ENCODE data around the gene CPEB3. TPM values are rescaled to one million over a fixed set of nuclear protein-coding genes. Genes with fewer than 3 reads are reported as not detected.
A peak's percentile ranks its signal among the peaks of the same experiment; 100 is the strongest.

Gene CPEB3
- total and polyA plus RNA-seq, 9 of the 15 experiments (the other 6 are each of a cell fraction or from before 2014, with no cell fraction given) = 0.15 to 1.2 (median 0.51) TPM

DNA sequence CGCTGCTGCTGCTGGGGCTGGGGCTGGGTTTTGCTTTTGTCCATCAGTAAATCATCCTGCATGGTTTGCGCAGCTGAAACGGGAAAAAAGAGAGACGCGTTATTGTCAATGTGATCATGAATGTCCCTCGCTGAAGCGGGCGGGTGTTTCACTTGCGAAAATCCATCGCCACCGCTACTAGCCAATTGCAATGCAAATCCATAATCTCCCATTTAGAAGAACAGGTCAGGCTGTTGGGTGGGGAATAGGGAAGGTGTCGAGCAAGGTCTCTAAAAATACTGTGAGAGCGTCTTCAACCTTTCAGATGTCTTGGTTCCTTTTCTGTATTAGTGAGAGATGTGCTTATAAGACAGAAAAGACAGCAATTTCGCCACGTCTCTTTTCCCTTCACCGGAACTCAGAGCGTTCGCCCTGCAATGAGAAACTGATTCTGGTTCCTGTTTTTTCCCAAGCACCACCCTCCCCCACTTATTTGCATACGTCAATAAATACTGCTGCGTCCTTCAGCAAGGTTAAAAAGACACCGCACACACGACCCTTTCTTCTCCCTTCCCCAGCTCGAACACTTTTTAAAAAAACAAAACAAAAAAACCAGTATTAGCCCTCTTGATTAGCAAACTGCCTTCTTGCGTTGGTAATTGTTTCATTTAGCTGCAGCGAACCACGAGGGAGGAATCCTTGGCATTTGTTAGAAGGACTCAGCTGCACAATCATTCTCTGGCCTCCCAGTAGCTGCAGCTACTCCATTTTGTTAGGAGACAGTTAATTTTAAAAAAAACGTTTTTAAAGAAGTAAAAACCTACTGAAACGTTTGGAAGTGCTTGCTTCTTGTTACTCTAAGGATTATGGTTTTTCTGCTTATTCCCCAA lies 50.4 kb downstream of the CPEB3 start (continued):
- no peak for TF ChIP-seq POLR2AphosphoS5 (IDR thresholded peaks at IDR 0.05; ENCODE audit: control insufficient read depth, insufficient read depth, low read depth, low read length)
- TF ChIP-seq CBFB (CRISPR knock-in tag; IDR thresholded peaks at IDR 0.05) = no peak
- 0 out of 2 replicates have a peak, but pooled peaks have one; percentile 45 for TF ChIP-seq RNF2 (IDR thresholded peaks at IDR 0.05)
- TF ChIP-seq MEF2A (IDR thresholded peaks at IDR 0.05; ENCODE audit: control insufficient read depth, low read depth, low read length) = no peak
- TF ChIP-seq ZNF217 (CRISPR knock-in tag; IDR thresholded peaks at IDR 0.05) = no peak
- TF ChIP-seq, protein P1, sequence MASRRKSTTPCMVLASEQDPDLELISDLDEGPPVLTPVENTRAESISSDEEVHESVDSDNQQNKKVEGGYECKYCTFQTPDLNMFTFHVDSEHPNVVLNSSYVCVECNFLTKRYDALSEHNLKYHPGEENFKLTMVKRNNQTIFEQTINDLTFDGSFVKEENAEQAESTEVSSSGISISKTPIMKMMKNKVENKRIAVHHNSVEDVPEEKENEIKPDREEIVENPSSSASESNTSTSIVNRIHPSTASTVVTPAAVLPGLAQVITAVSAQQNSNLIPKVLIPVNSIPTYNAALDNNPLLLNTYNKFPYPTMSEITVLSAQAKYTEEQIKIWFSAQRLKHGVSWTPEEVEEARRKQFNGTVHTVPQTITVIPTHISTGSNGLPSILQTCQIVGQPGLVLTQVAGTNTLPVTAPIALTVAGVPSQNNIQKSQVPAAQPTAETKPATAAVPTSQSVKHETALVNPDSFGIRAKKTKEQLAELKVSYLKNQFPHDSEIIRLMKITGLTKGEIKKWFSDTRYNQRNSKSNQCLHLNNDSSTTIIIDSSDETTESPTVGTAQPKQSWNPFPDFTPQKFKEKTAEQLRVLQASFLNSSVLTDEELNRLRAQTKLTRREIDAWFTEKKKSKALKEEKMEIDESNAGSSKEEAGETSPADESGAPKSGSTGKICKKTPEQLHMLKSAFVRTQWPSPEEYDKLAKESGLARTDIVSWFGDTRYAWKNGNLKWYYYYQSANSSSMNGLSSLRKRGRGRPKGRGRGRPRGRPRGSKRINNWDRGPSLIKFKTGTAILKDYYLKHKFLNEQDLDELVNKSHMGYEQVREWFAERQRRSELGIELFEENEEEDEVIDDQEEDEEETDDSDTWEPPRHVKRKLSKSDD (conservative IDR thresholded peaks at IDR 0.05; ENCODE audit: low read length) = no peak
- peak; percentile 44 for TF ChIP-seq KDM5B (IDR thresholded peaks at IDR 0.05; ENCODE audit: insufficient replicate concordance, low read depth, low read length)
- TF ChIP-seq, protein P2, sequence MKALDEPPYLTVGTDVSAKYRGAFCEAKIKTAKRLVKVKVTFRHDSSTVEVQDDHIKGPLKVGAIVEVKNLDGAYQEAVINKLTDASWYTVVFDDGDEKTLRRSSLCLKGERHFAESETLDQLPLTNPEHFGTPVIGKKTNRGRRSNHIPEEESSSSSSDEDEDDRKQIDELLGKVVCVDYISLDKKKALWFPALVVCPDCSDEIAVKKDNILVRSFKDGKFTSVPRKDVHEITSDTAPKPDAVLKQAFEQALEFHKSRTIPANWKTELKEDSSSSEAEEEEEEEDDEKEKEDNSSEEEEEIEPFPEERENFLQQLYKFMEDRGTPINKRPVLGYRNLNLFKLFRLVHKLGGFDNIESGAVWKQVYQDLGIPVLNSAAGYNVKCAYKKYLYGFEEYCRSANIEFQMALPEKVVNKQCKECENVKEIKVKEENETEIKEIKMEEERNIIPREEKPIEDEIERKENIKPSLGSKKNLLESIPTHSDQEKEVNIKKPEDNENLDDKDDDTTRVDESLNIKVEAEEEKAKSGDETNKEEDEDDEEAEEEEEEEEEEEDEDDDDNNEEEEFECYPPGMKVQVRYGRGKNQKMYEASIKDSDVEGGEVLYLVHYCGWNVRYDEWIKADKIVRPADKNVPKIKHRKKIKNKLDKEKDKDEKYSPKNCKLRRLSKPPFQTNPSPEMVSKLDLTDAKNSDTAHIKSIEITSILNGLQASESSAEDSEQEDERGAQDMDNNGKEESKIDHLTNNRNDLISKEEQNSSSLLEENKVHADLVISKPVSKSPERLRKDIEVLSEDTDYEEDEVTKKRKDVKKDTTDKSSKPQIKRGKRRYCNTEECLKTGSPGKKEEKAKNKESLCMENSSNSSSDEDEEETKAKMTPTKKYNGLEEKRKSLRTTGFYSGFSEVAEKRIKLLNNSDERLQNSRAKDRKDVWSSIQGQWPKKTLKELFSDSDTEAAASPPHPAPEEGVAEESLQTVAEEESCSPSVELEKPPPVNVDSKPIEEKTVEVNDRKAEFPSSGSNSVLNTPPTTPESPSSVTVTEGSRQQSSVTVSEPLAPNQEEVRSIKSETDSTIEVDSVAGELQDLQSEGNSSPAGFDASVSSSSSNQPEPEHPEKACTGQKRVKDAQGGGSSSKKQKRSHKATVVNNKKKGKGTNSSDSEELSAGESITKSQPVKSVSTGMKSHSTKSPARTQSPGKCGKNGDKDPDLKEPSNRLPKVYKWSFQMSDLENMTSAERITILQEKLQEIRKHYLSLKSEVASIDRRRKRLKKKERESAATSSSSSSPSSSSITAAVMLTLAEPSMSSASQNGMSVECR (CRISPR knock-in tag; IDR thresholded peaks at IDR 0.05) = no peak
- no peak for TF ChIP-seq NFRKB (IDR thresholded peaks at IDR 0.05; ENCODE audit: low read depth)
- TF ChIP-seq FOXK2 (conservative IDR thresholded peaks at IDR 0.05 in 1 of 2, IDR thresholded peaks at IDR 0.05 in 1 of 2; ENCODE audit: low read depth in 2 of 2) = peak; percentile 64 to 65; a peak in 3 of 4 replicates
- TF ChIP-seq ELF1 (tag; IDR thresholded peaks at IDR 0.05) = 0 out of 2 replicates have a peak, but pooled peaks have one; percentile 16
- TF ChIP-seq DDX20 (tag; IDR thresholded peaks at IDR 0.05; ENCODE audit: low read depth) = 0 out of 2 replicates have a peak, but pooled peaks have one; percentile 41
- TF ChIP-seq, protein P3, sequence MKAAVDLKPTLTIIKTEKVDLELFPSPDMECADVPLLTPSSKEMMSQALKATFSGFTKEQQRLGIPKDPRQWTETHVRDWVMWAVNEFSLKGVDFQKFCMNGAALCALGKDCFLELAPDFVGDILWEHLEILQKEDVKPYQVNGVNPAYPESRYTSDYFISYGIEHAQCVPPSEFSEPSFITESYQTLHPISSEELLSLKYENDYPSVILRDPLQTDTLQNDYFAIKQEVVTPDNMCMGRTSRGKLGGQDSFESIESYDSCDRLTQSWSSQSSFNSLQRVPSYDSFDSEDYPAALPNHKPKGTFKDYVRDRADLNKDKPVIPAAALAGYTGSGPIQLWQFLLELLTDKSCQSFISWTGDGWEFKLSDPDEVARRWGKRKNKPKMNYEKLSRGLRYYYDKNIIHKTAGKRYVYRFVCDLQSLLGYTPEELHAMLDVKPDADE (conservative IDR thresholded peaks at IDR 0.05; ENCODE audit: control insufficient read depth, low read depth, low read length) = no peak
- peak; percentile 59; the same call in 1 of the 2 replicates for TF ChIP-seq ZNF584 (CRISPR knock-in tag; IDR thresholded peaks at IDR 0.05; ENCODE audit: low read depth)
- TF ChIP-seq TAF1 (IDR thresholded peaks at IDR 0.05; ENCODE audit: control insufficient read depth, extremely low read depth, insufficient read depth, low read length, severe bottlenecking) = peak; percentile 56
- TF ChIP-seq, protein P4, sequence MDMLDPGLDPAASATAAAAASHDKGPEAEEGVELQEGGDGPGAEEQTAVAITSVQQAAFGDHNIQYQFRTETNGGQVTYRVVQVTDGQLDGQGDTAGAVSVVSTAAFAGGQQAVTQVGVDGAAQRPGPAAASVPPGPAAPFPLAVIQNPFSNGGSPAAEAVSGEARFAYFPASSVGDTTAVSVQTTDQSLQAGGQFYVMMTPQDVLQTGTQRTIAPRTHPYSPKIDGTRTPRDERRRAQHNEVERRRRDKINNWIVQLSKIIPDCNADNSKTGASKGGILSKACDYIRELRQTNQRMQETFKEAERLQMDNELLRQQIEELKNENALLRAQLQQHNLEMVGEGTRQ (CRISPR knock-in tag; IDR thresholded peaks at IDR 0.05) = no peak
- TF ChIP-seq ZNF384 (IDR thresholded peaks at IDR 0.05; ENCODE audit: low read depth, low read length) = no peak

Measured in K562 (cell line).